Nucleus accumbens (tissue), 56 donors: Measurements from ENCODE around the gene TMEM72.
A peak's percentile ranks its signal among the peaks of the same experiment; 100 is the strongest.
"Not testable (repeated sequence)": the region's sequence is repeated elsewhere in the genome, so short reads cannot be mapped to it uniquely, and the experiment has no call there.

Experiments
- DNase-seq, 56 donors: peaks; one replicate each; lab custom pipeline; 2025; lab: John Stamatoyannopoulos, UW

The TMEM72 gene

GRCh38 chr10:44911081-44911540, at the start of gene TMEM72:
Gene TMEM72 (plus strand): TSS chr10:44911337. CDS start chr10:44911513, 176 bp downstream.
- no peak for DNase-seq

GRCh38 chr10:44862006-44862751, 49.0 kb upstream of the TMEM72 start:
- no peak for DNase-seq

GRCh38 chr10:44862924-44863323, 48.2 kb upstream of the TMEM72 start:
- DNase-seq, result no peak

- DNase-seq, result no peak
Observed at GRCh38 chr10:44863344-44864047, 47.6 kb upstream of the TMEM72 start.

GRCh38 chr10:44864051-44864450, 47.1 kb upstream of the TMEM72 start:
- peak in 4 of 56 donors; percentile 17 to 30 (median 20) for DNase-seq

- DNase-seq, result peak; percentile 30 to 95 (median 81)
Observed at GRCh38 chr10:44864637-44865288, 46.4 kb upstream of the TMEM72 start.

GRCh38 chr10:44865289-44865671, 45.9 kb upstream of the TMEM72 start:
- DNase-seq, result no peak

- DNase-seq, result not testable (repeated sequence)
Observed at GRCh38 chr10:44866367-44866766, 44.8 kb upstream of the TMEM72 start.

GRCh38 chr10:44870031-44870430, 41.1 kb upstream of the TMEM72 start:
- no peak for DNase-seq

GRCh38 chr10:44873160-44873559, 38.0 kb upstream of the TMEM72 start:
- DNase-seq, result no peak

- peak in 3 of 56 donors; percentile 9 to 37 (median 17) for DNase-seq
Observed at GRCh38 chr10:44874166-44874565, 37.0 kb upstream of the TMEM72 start.

- DNase-seq, result peak; percentile 26 to 94 (median 84)
Observed at GRCh38 chr10:44878706-44879530, 32.2 kb upstream of the TMEM72 start.

- DNase-seq, result peak in 1 of 56 donors; percentile 34
Observed at GRCh38 chr10:44879531-44879899, 31.6 kb upstream of the TMEM72 start.

- no peak for DNase-seq
Observed at GRCh38 chr10:44880090-44880715, 30.9 kb upstream of the TMEM72 start.

- no peak for DNase-seq
Observed at GRCh38 chr10:44881649-44882048, 29.5 kb upstream of the TMEM72 start.

GRCh38 chr10:44882166-44882720, 28.9 kb upstream of the TMEM72 start:
- DNase-seq, result no peak

- DNase-seq, result no peak
Observed at GRCh38 chr10:44883593-44884331, 27.4 kb upstream of the TMEM72 start.

- DNase-seq, result no peak
Observed at GRCh38 chr10:44885710-44886109, 25.4 kb upstream of the TMEM72 start.

- no peak for DNase-seq
Observed at GRCh38 chr10:44886966-44887365, 24.2 kb upstream of the TMEM72 start.
